Effector CD4-positive, alpha-beta T cell (primary cell): ENCODE results near the gene PDZD11.
"Not testable (repeated sequence)": the region's sequence is repeated elsewhere in the genome, so short reads cannot be mapped to it uniquely, and the experiment has no call there.

Experiments
- DNase-seq: peaks from one replicate; pipeline ENCODE4 v3.0.0-alpha.2; 2020
- total RNA-seq: gene quantifications from one replicate; lab custom pipeline; 2026; lab: John Stamatoyannopoulos, UW

PDZD11 gene
- 4.5 reads per million, percentile 18 among the genes with 10 or more reads in this experiment for total RNA-seq

DNA sequence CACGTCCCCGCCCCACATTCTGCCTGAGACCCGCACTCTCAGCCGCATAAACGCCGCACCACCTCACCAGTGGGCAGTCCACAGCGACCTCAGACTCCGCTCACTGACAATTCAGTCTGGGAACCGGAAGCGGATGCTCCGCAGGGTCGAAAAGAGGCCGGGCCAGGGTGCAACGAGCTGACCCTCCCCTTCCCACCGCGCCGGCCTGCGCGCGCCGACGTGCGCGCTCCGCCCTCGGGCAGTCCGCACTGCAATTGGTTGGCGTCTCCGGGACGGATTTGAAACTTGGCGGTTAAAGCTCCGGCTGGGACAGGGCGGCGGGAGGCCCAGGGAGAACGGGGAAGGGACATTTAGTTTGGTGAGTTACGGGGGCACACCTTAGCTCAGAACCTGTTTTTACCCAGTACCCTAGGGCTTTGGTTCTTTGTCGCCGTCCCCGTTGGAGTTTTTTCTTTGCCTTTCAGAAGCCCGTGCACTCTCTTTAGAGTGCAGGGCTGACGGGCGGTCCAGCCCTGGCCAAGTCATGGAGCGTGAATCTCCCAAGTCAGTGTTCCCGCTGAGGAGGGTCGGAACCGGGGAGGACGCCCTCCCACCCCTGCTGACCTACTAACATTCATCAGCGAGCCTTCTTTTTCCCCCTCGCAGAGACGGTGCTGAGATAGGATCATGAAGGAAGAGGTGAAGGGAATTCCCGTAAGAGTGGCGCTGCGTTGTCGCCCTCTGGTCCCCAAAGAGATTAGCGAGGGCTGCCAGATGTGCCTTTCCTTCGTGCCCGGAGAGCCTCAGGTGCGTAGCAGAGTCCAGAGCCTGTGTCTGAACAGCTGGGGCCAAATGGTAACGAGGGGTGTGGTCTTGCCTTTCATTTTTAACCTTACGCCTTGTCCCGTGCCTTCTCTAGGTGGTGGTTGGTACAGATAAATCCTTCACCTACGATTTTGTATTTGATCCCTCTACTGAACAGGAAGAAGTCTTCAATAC lies at the start of gene PDZD11, which contains the start of gene KIF4A:
PDZD11 (minus strand) TSS at position 135 of the 978 bp plus-strand sequence. CDS start 586 bp downstream, outside the sequence.
KIF4A (plus strand) TSS at position 312 of the 978 bp plus-strand sequence; CDS start at position 667, 355 bp downstream.
- DNase-seq, result peak; percentile 60

DNA sequence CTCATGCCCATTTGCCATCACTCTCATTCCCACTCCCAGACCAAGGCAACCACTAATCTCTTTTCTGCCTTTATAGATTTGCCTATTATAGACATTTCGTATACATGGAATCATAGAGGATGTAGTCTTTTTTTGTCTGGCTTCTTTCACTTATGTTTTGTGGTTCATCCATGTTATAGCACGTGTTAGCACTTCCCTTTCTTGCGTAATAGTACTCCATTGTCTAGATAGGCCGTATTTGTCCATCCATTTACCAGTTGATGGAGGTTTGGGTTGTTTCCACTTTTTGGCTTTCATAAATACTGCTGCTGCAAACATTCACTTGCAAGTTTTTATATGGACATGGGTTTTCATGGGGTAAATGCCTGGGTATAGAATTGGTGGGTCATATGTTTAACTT lies 48.6 kb upstream of the PDZD11 start:
- no peak for DNase-seq

DNA sequence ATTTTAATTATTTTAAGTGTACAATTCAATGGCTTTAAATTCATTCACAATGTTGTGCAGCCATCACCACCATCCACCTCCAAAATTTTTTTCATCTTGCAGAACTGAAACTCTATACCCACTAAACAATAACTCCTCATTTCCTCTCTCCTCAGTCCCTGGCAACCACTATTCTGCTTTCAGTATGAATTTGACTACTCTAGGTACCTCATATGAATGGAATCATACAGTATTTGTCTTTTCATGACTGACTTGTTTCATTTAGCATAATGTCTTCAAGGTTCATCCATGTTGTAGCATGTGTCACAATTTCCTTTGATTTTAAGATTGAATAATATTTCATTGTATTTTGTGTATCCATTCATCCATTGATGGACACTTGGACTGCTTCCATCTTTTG lies 47.0 kb upstream of the PDZD11 start:
- no peak for DNase-seq

- no peak for DNase-seq
Observed at GRCh38 chrX:70332600-70332999, 42.9 kb upstream of the PDZD11 start.

- DNase-seq, result no peak
Observed at GRCh38 chrX:70331161-70331560, 41.4 kb upstream of the PDZD11 start.

DNA sequence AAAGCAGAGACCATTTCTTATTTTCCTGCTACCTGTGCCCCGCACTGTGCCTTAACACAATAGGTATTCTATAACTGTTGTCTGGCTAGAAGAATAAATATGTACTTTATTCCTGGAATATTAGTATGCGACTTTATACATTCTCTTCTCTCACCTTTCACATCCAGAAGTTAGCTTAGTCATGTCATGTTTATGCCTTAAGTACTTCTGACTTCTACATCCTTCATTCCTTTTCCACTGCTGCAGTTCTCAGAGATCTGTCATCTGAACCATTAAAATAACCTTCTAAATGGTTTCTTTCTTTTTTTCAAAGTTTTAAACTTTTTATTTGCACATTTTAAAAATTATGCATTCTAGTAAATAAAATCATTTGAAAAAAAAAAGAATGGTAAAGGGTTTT lies 34.6 kb upstream of the PDZD11 start:
- no peak for DNase-seq

DNA sequence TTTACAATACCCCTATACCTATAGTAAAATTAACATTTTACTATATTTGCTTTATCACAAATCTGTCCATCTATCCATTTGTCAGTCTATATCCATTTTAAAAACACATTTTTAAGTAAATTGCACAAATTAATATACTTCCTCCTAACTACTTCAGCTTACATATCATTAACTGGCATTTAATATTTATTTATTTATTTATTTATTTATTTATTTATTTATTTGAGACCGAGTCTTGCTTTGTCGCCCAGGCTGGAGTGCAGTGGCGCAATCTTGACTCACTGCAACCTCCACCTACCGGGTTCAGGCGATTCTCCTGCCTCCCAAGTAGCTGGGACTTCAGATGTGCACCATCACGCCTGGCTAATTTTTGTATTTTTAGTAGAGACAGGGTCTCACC lies 33.9 kb upstream of the PDZD11 start:
- DNase-seq, result not testable (repeated sequence)

- DNase-seq, result no peak
Observed at GRCh38 chrX:70322784-70323183, 33.1 kb upstream of the PDZD11 start.

GRCh38 chrX:70313503-70313902 lies 23.8 kb upstream of the PDZD11 start:
- DNase-seq, result no peak

GRCh38 chrX:70301716-70302115 lies 12.0 kb upstream of the PDZD11 start:
- no peak for DNase-seq

DNA sequence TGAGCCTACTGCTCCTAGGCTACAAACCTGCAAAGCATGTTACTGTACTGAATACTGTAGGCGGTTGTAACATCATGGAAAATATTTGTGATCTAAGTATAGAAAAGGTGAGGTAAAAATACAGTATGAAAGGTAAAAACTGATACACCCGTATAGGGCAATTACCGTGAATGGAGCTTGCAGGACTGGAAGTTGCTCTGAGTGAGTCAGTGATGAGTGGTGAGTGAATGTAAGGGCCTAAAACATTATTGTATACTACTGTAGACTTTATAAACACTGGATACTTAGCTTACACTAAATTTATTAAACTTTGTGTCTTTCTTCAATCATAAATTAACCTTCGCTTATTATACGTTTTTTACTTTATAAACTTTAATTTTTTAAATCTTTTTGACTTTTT lies 3.9 kb upstream of the PDZD11 start:
- no peak for DNase-seq

- DNase-seq, result no peak
Observed at GRCh38 chrX:70292788-70293187, 3.1 kb upstream of the PDZD11 start.

DNA sequence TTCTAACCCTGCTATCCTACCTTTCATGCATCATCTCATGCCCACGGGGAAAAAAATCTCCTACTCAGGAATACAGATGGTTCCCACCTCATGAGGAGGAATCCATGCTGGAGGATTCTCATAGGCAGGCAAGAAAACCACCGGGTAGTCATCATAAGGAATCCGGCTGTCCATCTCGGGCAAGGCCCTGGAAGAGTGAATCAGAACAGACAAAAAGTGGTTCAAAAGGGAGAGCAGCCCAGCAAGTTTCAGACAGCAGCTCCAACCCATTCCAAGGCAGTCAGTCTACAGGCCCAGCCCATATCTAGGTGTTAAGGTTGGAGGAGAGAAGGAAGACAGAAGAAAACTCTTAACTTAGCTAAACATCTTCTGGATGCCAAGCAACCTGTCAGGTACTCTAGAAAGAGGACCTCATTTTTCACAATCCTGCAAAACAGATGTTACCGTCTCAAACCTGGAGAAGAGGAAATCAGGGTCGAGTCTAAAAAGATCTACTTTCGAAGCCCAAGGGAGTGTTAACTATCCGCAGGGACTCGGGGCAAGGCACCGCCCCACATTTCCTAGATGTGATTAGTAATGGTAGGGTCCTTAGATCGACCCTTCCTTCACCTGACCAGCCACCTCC lies 447 bp downstream of the PDZD11 start:
- no peak for DNase-seq

DNA sequence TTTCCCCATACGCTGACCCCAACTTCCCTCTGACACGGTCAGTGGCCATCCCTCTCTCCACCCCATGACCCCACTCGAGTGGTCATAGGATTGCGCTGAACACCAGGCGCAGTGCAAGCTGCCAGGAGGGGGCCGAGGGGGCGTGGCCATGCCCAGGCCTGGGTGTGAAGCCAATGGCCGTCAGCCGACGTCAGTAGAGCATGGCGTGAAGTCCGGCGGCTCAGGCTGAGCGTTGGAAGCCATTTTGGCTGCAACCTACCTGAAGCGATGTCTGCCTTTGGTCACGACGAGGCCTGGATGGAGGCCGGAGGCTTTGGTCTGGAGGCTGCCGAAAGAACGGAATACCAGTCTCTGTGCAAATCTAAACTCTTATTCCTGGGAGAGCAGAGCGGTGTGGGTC lies 7.8 kb downstream of the PDZD11 start, which contains the start of gene RAB41:
RAB41 (plus strand) TSS at position 222 of the 400 bp plus-strand sequence; CDS start at position 268, 46 bp downstream.
- no peak for DNase-seq

DNA sequence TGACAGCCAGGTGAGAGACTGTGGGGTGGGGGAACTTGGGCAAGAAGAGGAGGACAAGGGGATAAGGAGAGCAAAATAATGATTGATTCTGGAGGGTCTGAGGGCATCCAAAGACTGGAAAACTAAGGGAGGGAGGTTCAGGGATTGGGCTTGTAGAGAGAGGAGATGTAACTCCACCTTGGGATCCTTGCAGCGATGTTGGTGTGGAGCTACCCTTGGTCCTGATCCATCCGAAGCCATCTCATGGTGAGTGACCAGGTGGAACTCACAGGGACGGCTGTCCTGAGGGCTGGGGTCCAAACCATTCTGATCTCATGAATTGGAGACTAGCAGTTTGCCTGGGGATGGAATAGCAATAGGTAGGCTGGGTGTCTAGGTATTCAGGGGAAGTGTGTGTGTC lies 9.2 kb downstream of the PDZD11 start:
- DNase-seq, result no peak

DNA sequence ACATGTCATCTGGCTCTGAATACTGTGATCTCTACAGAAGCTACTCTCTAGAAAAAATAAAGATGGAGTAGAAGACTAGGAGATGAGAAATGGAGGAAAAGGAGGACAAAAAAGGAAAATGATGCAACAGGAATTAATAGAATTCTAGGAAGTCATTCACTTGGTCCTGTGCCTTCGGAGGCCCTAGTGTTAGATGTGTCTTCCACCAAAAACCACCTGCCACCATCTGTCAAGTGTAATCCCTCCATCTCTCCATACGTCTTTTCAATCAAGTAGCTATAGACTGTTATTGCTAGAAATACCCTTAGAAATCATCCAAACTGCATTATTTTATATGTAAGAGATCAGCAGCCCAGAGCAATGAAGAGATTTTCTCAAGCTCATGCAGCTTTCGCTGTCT lies 10.6 kb downstream of the PDZD11 start:
- no peak for DNase-seq

DNA sequence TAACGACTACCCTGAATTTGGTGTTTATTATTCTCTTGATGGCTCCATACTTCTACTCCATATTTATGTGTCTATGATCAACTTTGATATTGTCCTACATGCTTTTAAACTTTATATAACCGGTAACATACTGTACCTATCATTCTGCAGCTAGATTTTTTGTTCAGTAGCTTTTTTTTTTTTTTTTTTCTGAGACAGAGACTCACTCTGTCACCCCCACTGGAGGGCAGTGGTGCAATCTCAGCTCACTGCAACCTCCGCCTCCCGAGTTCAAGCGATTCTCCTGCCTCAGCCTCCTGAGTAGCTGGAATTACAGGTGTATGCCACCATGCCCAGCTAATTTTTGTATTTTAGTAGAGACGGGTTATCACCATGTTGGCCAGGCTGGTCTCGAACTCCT lies 15.7 kb downstream of the PDZD11 start:
- DNase-seq, result not testable (repeated sequence)

- no peak for DNase-seq
Observed at GRCh38 chrX:70268034-70268433, 21.7 kb downstream of the PDZD11 start, which contains the start of gene ARR3. TSS of gene ARR3 (plus strand) at chrX:70268334. CDS start at chrX:70269386, 1,052 bp downstream.

- DNase-seq, result no peak
Observed at GRCh38 chrX:70264784-70265183, 24.9 kb downstream of the PDZD11 start.

DNA sequence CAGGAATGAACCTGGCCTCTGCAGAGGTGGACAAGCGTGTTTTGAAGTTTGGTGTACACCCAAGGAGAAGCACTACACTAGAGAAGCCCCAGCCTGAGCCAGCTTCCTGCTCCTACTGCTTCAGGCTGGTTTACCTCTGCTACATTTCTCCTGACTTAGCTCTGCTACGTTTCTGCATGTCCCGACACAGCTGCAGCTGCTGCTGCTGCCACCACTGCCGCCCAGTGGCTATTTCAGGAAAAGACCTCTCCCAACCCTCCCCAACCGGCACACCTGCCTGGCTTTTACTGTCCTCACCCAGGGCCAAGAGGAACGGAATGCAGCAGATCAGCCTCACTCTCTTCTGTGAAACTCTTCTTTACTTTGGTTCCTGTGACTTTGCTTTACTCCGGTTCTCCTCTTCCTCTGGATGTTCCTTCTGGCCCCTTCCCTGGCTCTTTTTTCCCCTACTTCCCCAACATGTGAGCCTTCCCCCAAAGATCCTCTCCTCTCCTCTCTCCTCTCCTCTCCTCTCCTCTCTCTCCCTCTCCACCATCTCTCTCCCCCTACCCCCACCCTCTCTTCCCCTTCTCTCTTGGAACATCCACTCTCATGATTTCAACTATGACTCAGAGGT lies 26.7 kb downstream of the PDZD11 start:
- no peak for DNase-seq

DNA sequence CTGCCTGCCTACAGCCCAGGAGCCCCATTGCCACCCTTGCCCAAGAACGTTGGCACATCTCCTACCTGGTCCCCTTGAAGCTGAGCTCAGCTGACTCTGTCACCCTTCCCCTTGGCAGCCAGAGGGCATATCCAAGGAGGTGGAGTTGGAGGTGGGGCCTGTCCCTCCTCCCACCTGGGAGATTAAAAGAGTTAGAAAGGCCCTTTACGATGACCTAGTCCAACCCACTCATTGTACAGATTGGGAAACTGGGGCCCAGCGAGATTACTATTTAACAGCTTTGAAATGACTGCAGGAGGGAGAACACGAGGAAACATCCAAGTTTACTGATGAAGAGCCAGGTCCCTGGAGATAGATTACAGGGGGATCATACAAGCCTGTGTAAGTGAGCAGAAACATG lies 29.6 kb downstream of the PDZD11 start, which contains the start of gene P2RY4:
P2RY4 (minus strand) TSS at position 101 of the 400 bp plus-strand sequence. CDS start 580 bp downstream, outside the sequence.
- DNase-seq, result no peak

- no peak for DNase-seq
Observed at GRCh38 chrX:70257423-70258288, 32.1 kb downstream of the PDZD11 start.
